Head of caudate nucleus (tissue), 42 donors: ENCODE measurements around the gene TFEB.
"Not testable (repeated sequence)": the region's sequence is repeated elsewhere in the genome, so short reads cannot be mapped to it uniquely, and the experiment has no call there.

ENCODE experiments used
- DNase-seq, 42 donors: peaks; one replicate each; pipeline versions ENCODE4 v3.0.0 to v3.0.0-alpha.2; 2020 to 2021; ENCODE audit warnings: mixed read lengths in 7 of 42
- intact Hi-C: fragments of 100-400 bp; cut with DNase I; formaldehyde crosslinking; loops from one replicate; pipeline ENCODE4 v1.15.0; 2022

TFEB gene

DNA sequence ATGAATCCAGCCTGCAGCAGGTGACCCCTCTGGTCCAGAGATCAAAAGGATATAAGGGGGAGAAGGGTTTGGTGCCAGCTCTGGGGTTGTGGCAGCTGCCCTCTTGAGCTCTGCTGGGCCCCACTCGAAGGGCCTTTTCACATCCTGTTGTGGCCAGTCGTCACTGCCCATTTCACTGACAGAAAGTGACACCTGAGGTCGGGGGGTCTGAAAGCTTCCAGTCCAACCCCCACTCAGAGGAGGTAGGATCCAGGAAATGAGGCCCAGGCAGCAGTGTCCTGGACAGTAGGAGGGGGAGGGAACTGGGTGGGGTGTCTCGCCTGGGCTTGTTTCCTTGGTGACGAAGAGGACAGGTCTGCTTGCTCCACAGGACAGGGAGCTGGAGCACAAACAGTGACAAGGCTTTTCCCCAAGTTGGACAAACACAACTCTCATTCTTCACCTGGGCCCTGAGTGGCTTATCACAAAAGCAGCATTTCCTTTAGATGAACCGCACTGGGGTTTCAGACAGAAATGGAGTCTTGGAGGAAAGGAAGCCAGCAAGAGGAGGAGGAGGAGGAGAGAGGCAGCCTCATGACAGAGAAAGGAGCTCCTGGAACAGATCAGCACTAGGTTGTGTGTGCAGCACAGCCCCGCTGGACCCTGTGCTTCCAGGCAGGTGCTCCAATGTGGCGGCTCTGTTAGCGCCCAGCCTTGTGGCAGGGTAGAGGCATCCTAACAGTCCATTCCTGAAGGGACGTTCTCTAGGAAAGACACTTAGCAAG lies 33.3 kb upstream of the TFEB start:
- no peak for DNase-seq
- intact Hi-C loops, result no loop called here

DNA sequence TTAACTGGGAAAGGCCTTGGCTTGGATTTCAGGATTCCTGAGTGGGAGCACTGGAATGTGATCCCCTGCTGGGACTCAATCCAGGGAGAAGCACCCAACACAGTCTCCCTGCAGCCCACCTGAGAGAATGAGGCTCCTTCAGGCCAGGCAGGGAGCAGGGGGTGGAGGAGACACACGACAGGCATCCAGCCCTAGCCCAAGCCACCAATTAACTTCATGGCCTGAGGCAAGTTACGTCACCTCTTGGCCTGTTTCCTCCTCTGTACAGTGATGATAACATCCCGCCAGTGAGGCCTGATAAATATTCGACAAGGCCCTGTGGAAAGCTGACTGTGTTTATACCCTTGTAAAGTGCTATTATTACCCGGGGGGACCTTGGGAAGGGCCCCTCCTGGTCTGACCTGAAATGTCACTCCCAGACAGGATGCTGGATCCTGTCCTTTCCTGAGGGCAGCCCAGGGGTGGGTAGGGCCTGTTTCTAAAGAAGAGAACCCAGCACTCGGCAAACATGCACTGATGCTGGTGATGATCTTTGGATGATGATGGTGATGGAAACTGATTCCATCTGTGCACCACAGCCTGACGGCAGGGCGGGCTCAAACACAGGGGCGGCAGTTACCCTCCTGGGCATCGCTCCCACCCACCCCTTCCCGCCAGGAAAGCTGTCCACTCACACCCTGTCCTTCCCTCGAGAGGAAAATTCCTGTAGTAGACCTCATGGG lies 31.9 kb upstream of the TFEB start:
- intact Hi-C loops, result no loop called here
- peak in 1 of 42 donors; percentile 19 for DNase-seq

DNA sequence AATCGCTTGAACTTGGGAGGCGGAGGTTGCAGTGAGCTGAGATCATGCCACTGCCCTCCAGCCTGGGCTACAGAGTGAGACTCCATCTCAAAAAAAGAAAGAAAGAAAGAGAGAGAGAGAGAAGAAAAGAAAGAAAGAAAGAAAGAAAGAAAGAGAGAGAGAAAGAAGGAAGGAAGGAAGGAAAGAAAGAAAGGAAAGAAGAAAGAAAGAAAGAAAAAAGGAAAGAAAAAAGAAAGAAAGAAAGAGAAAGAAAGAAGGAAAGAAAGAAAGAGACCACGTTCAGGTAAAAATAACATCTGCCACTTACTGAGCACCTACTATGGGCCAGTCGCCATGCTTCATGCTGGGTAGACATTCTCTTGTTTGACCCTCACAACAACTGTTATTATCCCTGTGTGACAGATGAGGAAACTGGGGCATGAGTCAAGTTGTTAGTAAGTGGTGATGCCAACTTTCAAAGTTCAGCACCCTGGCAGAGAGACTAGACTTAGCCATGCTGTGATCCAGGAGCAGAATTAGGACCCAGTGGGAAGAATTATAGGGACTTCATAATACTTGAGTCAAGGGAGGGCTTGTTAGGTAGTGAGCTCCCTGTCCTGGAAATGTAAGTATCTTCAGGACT lies 30.7 kb upstream of the TFEB start:
- intact Hi-C loops, DNase-seq: not testable (repeated sequence)

DNA sequence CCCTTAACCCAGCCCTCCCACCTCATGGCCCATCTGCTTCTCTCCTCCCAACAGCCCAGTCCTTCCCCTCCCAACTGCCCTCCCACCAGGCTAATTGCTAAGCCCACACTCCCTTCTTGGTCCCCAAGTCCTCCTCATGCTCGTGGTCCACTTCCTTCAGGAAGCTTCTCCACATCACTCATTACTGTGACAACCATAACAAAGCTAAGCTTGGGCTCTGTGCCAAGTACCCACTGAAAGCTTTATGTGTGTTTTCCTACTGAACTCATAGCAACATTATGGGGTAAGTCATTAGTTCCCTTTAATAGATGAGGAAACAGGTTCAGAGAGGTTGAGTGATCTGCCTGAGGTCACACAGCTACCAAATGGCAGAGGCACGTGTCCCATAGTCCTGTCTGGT lies 28.1 kb upstream of the TFEB start:
- intact Hi-C loops, result no loop called here
- no peak for DNase-seq

DNA sequence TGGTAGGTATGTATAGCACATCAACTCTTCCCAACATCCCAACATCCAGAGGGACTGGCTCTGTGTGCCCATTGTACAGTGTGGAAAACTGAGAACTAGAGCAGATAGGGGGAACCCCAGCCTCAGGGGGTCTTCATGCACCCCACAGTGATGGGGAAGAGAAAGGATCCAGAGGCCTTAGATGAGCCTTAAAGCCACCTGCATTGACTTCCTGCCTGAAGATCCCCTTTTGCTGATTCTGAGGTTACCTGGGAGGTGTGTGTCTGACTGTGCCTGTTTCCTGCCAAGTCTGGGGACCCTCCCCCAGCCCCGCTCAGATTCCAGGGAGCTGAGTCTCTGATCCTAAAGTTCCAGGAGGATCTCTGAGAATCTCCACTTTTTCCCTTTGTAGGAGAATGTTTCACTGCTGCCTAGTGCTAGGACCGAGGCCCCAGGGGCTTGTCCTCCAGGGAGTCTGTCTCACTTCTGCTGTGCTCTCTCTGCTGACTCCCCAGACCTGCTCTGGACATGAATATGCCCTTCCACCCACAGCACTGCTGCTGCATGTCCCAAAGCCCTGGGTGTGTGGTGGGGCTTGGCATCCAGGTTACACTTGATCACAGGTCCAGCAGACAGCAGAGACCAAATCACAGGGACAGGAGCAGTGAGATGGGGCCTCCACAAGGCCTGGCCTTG lies 24.6 kb upstream of the TFEB start:
- intact Hi-C loops, result no loop called here
- DNase-seq, result no peak

DNA sequence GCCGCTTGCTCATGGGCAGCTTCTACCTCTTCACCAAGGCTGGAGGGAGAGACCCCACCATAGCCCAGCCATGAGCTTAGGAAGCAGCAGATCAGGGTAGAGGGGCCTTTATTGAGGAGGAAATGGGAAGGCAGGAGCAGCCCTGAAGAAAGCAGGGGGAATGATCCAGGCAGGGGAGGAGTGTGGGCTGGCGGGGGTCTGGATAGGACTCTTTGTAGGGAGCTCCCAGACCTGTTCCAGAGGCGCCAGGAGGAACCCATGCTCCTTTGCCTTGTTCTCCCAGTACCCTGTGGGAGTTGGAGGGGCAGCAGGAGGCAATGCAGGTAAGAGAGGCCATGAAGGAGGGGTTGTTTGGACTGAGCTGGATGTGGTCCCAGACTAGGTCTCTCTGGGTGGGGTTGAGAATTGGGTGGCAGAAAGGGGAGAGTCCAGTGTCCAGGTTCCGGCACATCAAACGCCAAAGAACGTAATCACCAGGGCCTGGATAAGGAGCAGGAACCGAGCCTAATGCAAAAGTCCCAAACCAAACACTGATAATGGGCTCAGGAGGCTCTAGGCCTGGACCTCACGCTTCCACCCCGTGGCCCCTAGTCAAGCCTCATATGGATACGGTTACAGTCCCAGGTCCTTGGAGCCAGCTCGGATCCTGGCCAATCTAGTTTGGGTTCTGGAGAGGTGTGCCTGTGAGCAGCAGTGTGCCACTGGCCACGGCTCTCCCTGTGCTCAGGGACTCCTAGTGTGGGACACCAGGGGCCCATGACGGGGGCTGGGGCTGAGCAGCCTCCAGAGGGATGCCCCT lies 23.9 kb upstream of the TFEB start:
- intact Hi-C loops, result no loop called here
- DNase-seq, result no peak

DNA sequence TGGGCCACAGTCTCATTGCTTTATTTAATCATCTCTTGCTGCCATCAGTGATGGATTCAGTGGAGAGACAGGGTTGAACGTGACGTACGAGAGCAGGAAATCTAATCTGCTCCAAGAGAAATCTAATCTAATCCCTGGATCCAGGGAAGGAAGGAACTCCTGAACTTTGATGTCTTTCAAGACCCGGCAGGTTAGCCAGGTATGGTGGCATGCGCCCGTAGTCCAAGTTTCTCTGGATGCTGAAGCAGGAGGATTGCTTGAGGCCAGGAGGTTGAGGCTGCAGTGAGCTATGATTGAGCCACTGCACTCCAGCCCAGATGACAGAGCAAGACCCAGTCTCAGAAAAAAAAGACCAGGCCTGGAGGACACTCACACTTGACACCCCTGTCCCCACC lies 23.2 kb upstream of the TFEB start:
- DNase-seq, result no peak
- intact Hi-C loops, result no loop called here

DNA sequence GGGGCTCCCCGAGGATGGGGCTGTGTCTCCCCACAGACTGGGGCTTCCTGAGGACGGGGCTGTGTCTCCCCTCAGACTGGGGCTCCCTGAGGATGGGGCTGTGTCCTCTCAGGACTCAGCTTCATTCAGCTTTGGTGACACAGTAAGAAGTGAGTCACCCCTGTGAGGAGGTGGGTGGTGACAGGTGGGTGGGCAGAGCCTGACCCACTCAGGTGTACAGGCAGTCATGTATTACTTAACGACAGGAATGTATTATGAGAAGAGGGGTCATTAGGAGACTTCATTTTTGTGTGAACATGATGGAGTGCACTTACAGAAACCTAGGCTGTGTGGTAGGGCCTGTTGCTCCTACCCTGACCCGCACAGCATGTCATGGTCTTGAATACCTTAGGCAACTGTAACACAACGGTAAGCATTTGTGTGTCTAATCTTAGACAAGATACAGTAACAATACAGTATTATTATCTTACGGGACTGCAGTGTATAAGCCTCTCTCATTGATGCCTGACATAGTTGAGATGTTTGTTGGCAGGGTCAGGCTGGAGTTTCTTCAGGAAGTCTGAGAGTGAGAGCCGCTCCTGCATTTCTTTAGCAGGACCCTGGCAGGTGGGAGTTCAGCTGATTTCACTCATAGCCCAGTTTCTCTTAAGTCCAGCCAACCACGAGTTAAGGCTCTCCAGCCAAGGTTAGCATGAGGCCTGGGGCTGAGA lies 22.7 kb upstream of the TFEB start:
- DNase-seq, result peak in 38 of 42 donors; percentile 17 to 82 (median 58)
- intact Hi-C loops, result no loop called here

DNA sequence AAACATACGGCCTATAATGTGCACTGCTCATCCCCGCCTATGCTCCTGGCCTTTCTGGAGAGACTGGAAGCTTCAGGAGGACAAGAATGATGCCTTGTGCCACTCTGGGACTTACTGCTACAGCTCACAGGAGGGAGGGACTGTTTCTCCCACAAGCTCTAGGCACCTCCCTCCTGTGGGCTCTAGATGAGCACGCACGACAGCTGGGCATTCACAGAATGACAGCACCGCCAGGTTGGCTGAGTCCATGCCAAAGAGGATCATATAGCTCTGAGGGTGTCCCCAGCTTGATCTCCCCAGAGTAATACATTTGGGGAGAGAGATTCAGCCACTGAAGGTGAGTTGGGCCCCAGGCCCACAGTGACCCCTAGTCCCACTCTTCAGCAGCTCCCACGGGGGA lies 21.9 kb upstream of the TFEB start:
- intact Hi-C loops, result no loop called here
- no peak for DNase-seq

DNA sequence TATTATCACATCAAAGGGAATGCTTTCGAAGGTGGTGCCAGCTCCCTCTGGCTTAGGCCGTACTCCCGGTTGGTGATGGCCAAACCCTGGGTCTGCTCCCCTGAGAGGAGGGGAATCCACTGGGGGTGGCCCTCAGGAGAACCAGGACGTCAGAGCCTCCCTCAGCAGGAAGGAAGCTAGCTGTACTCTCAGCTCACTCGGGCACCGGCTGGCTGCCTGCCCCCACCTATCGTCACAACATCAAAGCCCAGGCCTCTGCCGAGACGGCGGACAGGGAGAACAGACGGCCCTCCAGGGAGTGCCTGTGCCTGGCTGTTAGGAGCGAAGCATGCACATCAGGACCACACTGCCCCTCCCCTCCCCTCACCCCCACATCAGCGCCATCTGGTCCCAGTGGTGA lies 20.9 kb upstream of the TFEB start:
- intact Hi-C loops, result no loop called here

DNA sequence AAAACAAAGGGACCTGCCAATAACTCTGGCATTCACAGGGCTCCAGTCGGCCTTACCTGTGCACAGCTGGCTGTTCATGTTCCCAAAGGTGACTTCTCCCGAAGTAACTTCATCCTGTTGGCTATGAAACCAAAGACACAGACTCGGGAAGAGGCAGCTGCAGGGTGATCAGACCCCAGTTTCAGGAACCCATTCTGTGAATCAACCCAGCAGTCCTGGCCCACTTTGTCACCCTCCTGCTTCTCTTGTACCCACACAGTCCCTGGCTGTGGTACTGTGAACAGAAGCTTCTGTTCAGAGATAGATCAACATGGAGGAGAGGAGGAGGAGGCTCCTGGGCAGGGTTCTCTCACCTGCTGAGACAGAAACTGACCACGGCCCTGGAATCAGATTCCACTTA lies 20.5 kb upstream of the TFEB start:
- intact Hi-C loops, result no loop called here
- no peak for DNase-seq

More for the DNA sequence above, 20.9 kb upstream of the TFEB start:
- DNase-seq, result no peak

DNA sequence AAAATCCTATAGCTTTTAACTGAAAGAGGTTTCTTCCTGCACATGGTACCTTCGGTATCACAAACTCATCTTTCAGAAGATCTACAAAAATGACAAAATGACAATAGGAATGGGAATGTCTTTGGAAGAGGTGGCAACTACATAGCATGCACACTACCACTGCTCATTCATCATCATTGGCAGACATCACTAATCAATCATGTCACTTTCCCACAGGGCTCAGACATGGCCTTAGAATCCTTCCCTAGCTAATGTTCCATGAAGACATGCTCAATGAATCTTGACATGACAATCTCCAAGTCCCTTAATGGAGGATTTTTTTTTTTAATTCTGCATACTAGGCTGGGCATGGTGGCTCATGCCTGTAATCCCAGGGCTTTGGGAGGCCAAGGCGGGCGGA lies 15.0 kb upstream of the TFEB start:
- intact Hi-C loops, result no loop called here
- no peak for DNase-seq

DNA sequence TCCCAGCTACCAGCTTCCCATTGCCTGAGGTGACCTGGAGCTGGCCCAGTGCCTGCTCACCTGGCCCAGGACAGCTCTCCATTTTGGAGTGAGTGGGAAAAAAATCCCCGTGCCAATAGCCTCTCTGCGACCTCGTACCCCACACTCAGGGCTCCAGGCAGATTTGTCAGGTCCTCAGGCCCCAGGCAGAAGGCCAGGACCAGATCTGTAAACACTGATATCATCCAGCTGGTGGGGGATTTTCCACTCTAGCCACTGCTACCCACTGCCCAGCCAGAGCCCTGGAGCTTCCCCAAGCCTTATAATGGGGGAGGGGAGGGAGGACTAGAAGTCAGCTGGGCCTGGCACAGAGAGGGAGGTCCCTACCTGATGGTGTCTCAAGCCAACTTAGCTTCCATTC lies 13.1 kb upstream of the TFEB start:
- no peak for DNase-seq
- intact Hi-C loops, result no loop called here

DNA sequence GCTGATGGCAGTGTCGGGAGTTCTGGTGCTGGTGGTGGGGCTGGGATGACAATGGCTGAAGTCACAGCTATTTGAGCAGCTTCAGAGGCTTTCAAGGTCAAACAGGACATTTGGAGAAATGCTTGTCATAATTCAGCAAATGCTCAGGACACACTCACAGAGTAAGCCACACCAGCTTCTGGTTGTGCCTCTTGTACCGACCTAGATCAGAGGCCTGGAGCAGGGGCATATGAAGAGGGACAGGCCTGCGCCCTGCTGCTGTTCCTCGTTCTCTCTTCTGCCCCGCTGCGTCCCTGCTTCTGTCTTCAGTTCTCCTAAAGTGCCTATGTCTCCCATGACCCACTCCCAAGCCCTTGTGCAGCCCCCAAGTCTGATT lies 12.7 kb upstream of the TFEB start:
- no peak for DNase-seq
- intact Hi-C loops, result no loop called here

DNA sequence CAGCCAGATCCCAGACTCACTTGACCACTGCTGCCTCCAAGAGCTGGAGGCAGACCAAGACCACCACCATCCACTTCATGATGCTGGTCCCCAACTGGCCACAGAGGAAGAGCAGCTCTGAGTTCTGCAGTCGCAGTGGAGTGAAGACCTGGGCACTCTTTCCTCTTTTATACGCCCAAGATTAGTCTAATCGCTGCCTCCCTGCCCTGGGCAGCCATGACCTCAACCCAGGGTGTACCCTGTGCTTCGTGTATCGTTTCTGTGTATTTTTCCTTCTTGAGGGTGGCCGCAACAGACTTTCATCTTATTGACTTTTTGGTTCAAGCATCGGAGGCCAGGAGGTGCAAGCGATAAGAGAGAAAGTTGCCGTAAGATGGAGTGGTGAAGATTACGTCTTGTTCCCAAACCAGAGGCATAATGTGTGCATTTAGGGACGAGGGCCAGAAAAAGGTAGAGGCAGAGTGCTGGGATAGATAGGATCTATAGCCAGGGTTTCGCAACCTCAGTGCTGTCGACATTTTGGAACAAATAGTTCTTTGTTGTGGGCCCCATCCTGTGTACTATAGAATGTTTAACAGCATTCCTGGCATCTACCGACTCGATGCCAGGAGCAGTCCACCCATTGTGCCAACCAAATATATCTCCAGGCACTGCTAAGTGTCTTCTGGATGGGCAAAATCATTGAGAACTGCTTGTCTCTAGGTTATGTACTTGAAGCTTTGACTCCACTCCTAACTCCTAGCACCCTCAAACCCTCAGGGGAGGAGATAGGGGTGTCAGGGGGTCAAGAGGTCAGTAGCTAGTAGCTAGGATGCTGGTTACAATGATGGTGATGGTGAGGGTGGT lies 12.1 kb upstream of the TFEB start, which contains the start of gene PGC:
PGC (minus strand) TSS at position 142 of the 846 bp plus-strand sequence; CDS start at position 79, 63 bp downstream.
- DNase-seq, result no peak
- intact Hi-C loops, result no loop called here

DNA sequence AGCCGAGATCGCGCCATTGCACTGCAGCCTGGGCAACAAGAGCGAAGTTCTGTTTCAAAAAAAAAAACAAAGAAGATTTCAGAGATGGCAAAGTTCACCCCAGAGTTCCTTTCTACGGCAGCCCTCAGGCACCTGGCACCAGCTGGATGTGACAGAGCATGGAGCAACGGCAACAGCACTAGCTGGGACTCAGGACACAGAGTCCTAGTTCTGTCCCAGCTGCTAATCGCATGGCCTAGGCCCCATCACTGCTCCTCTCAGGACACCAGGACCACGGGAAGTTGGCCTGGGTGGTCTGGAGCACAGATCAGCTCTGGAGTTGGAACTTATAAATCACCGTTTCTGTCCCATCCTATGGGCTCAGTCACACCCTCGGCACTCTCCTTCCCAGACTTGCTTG lies 10.7 kb upstream of the TFEB start:
- intact Hi-C loops, result no loop called here
- no peak for DNase-seq

DNA sequence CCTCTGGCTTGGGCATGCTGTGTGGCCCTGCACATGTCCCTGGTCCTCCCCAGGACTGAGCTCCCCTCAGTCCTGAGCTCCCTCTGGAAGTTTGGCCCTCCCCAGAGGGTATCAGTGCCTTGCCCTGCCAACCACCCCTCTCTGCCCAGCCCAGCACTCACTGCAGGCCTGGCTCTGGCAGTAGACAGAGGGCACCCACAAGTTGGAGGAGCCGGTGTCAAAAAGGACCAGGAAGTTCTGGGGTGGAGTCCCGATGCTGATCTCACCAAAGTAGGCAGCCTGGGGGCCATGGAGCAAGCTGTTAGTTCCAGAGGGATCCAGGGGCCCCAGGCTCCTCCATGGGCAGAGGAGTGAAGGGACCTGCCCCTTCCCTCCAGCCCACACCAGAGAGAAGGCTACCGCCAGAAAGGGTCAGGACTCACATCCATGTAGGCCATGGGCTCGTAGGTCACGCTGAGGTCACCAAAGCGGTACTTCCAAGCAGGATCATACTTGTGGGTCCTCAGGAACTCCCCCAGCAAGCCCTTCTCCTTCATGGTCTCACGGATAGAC lies 8.9 kb upstream of the TFEB start:
- intact Hi-C loops, result no loop called here
- no peak for DNase-seq
